ENCODE data around the gene MARCOL. TPM values are rescaled to one million over a fixed set of nuclear protein-coding genes. Genes with fewer than 3 reads are reported as not detected.

MARCOL gene
- total and polyA plus RNA-seq, 10 of the 15 experiments (the other 5 are each of a cell fraction or from before 2014, with no cell fraction given): 1.4 TPM; not detected in 9

DNA sequence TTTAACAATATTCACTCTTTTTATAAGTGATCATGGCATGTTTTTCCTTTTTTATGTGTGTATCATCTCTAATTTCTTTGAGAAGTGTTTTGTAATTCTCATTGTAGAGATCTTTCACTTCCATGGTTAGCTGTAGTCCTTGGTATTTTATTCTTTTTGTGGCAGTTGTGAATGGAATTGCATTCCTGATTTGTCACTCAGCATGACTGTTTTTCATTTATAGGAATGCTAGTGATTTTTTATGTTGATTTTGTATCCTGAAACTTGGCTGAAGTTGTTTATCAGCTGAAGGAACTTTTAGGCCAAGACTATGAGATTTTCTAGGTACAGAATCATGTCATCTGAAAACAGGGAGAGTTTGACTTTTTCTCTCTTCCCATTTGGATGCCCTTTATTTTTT lies 17.1 kb downstream of the MARCOL start:
- DNase-seq (ENCODE audit: low read depth, low spot score): no peak
- RAD21 ChIA-PET (ENCODE audit: unreplicated experiment): no interaction called here
- no peak overlapping the region for H2AFZ ChIP-seq (ENCODE audit: control insufficient read depth, low read depth, low read length)
- H3K9me3 ChIP-seq (replicated peaks; ENCODE audit: control insufficient read depth, insufficient read depth, low read length): no peaks in the 10 kb centered on the region
- H3K79me2 ChIP-seq (ENCODE audit: control insufficient read depth, insufficient read depth, low read length): no peaks in the 10 kb centered on the region
- POLR2A ChIA-PET: no interaction called here
- CTCF ChIA-PET: no interaction called here
- ATAC-seq: no peak
- in situ Hi-C loops (cut with MboI) (no loop called here), intact Hi-C loops (cut with micrococcal nuclease; ENCODE audit: unreplicated experiment) (no loop called here)
- no peak overlapping the region for H3K27ac ChIP-seq (ENCODE audit: control insufficient read depth, insufficient read depth)
- no peaks in the 10 kb centered on the region for H4K20me1 ChIP-seq (ENCODE audit: control insufficient read depth, insufficient read depth)
- BruUV-seq (replicated peaks): no TSS peak
- no peak overlapping the region for H3K4me3 ChIP-seq
- SMC1A ChIA-PET (ENCODE audit: uncharacterized antibody, unreplicated experiment): no interaction called here
- no peak overlapping the region for H3K9ac ChIP-seq (ENCODE audit: control insufficient read depth, insufficient read depth, low read length)
- H3K4me2 ChIP-seq (ENCODE audit: control insufficient read depth, insufficient read depth): no peak overlapping the region
- no peaks in the 10 kb centered on the region for H3K27me3 ChIP-seq (replicated peaks in 1 of 2; ENCODE audit: control insufficient read depth in 2 of 2, insufficient read depth in 2 of 2, low read length in 1 of 2)
- no peak for FAIRE-seq
- TF ChIP-seq BCL11A (IDR thresholded peaks at IDR 0.05; ENCODE audit: low read depth, low read length) (no peak), RBBP5 (conservative IDR thresholded peaks at IDR 0.05) (no peak), SUZ12 (IDR thresholded peaks at IDR 0.05; ENCODE audit: unreplicated experiment) (no peak)
- H3K4me1 ChIP-seq (ENCODE audit: control insufficient read depth, insufficient read depth, low read length): no peaks in the 10 kb centered on the region
- no peaks in the 10 kb centered on the region for H3K36me3 ChIP-seq (ENCODE audit: control insufficient read depth in 2 of 2, insufficient read depth in 2 of 2, low read length in 1 of 2)

DNA sequence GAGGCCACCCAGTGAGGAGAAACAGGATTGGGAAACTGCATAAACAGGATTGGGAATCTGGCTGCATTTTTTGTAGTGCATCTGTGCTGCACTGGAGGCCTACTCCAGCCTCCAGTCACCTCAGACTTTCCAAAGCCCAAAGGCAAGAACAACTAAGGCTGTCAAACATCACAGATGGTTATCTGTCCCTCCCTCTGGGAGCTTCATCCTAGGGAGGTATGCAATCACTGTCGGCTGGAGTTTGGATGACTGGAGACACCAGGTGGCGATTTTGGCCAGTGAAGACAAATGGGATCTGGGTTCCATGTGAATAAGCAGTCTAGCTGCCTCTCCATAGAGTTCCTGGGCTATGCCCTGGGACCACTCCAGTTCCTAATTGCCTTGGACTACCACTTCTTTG lies 21.0 kb downstream of the MARCOL start:
- no peak overlapping the region for H3K4me3 ChIP-seq
- no peaks in the 10 kb centered on the region for H3K9me3 ChIP-seq (replicated peaks; ENCODE audit: control insufficient read depth, insufficient read depth, low read length)
- no peaks in the 10 kb centered on the region for H3K27me3 ChIP-seq (replicated peaks in 1 of 2; ENCODE audit: control insufficient read depth in 2 of 2, insufficient read depth in 2 of 2, low read length in 1 of 2)
- H3K36me3 ChIP-seq (ENCODE audit: control insufficient read depth in 2 of 2, insufficient read depth in 2 of 2, low read length in 1 of 2): no peaks in the 10 kb centered on the region
- H2AFZ ChIP-seq (ENCODE audit: control insufficient read depth, low read depth, low read length): no peak overlapping the region
- H3K4me2 ChIP-seq (ENCODE audit: control insufficient read depth, insufficient read depth): no peak overlapping the region
- no peaks in the 10 kb centered on the region for H4K20me1 ChIP-seq (ENCODE audit: control insufficient read depth, insufficient read depth)
- ChIA-PET SMC1A (ENCODE audit: uncharacterized antibody, unreplicated experiment) (no interaction called here), RAD21 (ENCODE audit: unreplicated experiment) (no interaction called here), CTCF (no interaction called here), POLR2A (no interaction called here)
- no peak for ATAC-seq
- BruUV-seq (replicated peaks): no TSS peak
- no peak overlapping the region for H3K27ac ChIP-seq (ENCODE audit: control insufficient read depth, insufficient read depth)
- intact Hi-C loops (cut with micrococcal nuclease; ENCODE audit: unreplicated experiment) (no loop called here), in situ Hi-C loops (cut with MboI) (no loop called here)
- H3K4me1 ChIP-seq (ENCODE audit: control insufficient read depth, insufficient read depth, low read length): no peaks in the 10 kb centered on the region
- 37% methylated on average over 2 of the region's 2 CpGs for WGBS (ENCODE audit: insufficient coverage, insufficient replicate concordance, low lambda C conversion rate, missing lambda C conversion rate)
- H3K9ac ChIP-seq (ENCODE audit: control insufficient read depth, insufficient read depth, low read length): no peak overlapping the region
- no peaks in the 10 kb centered on the region for H3K79me2 ChIP-seq (ENCODE audit: control insufficient read depth, insufficient read depth, low read length)
- no peak for DNase-seq (ENCODE audit: low read depth, low spot score)
- FAIRE-seq: no peak
- TF ChIP-seq PAX8 (IDR thresholded peaks at IDR 0.05) (no peak), CHD4 (IDR thresholded peaks at IDR 0.05) (no peak), DPF2 (IDR thresholded peaks at IDR 0.05) (no peak), YY1 (IDR thresholded peaks at IDR 0.05; ENCODE audit: low read depth, low read length) (no peak), CEBPB (IDR thresholded peaks at IDR 0.05; ENCODE audit: borderline replicate concordance in 1 of 2, low read depth in 2 of 2, low read length in 2 of 2) (no peak), JUND (IDR thresholded peaks at IDR 0.05; ENCODE audit: low read depth, low read length) (no peak)
- TF ChIP-seq, protein P1, sequence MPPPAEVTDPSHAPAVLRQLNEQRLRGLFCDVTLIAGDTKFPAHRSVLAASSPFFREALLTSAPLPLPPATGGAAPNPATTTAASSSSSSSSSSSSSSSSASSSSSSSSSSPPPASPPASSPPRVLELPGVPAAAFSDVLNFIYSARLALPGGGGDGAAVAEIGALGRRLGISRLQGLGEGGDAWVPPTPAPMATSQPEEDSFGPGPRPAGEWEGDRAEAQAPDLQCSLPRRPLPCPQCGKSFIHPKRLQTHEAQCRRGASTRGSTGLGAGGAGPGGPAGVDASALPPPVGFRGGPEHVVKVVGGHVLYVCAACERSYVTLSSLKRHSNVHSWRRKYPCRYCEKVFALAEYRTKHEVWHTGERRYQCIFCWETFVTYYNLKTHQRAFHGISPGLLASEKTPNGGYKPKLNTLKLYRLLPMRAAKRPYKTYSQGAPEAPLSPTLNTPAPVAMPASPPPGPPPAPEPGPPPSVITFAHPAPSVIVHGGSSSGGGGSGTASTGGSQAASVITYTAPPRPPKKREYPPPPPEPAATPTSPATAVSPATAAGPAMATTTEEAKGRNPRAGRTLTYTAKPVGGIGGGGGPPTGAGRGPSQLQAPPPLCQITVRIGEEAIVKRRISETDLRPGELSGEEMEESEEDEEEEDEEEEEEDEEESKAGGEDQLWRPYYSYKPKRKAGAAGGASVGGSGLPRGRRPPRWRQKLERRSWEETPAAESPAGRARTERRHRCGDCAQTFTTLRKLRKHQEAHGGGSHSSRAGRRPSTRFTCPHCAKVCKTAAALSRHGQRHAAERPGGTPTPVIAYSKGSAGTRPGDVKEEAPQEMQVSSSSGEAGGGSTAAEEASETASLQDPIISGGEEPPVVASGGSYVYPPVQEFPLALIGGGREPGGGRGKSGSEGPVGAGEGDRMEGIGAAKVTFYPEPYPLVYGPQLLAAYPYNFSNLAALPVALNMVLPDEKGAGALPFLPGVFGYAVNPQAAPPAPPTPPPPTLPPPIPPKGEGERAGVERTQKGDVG (CRISPR knock-in tag; IDR thresholded peaks at IDR 0.05): no peak
- TF ChIP-seq, protein P2, sequence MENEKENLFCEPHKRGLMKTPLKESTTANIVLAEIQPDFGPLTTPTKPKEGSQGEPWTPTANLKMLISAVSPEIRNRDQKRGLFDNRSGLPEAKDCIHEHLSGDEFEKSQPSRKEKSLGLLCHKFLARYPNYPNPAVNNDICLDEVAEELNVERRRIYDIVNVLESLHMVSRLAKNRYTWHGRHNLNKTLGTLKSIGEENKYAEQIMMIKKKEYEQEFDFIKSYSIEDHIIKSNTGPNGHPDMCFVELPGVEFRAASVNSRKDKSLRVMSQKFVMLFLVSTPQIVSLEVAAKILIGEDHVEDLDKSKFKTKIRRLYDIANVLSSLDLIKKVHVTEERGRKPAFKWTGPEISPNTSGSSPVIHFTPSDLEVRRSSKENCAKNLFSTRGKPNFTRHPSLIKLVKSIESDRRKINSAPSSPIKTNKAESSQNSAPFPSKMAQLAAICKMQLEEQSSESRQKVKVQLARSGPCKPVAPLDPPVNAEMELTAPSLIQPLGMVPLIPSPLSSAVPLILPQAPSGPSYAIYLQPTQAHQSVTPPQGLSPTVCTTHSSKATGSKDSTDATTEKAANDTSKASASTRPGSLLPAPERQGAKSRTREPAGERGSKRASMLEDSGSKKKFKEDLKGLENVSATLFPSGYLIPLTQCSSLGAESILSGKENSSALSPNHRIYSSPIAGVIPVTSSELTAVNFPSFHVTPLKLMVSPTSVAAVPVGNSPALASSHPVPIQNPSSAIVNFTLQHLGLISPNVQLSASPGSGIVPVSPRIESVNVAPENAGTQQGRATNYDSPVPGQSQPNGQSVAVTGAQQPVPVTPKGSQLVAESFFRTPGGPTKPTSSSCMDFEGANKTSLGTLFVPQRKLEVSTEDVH (IDR thresholded peaks at IDR 0.05; ENCODE audit: low read depth, partially characterized antibody): no peak

Measured in GM12878 (cell line).